ENCODE measurements around the gene ORAI3. TPM values are rescaled to one million over a fixed set of nuclear protein-coding genes. Genes with fewer than 3 reads are reported as not detected.

The ORAI3 gene
- total RNA-seq, 4 donors from 2014 or later, result 25.7 to 41.0 (median 32.7) TPM

GRCh38 chr16:30980434-30980833, 31.6 kb downstream of the ORAI3 start:
- DNase-seq (ENCODE audit: low spot score in 2 of 2), result peak in 1 of 2 donors; percentile 64
- Histone ChIP-seq H3K4me3 (no peak overlapping the region), H3K9me3 (no peaks in the 10 kb centered on the region), H3K27ac (no peak overlapping the region), H3K27me3 (no peaks in the 10 kb centered on the region), H3K36me3 (peaks cover 79% of the 10 kb centered on the region), H3K4me1 (peaks cover 21% of the 10 kb centered on the region)
- WGBS, result 78% methylated on average over 20 of the region's 29 CpGs
- no peak for TF ChIP-seq POLR2AphosphoS5 (IDR thresholded peaks at IDR 0.05)
- no peak for TF ChIP-seq POLR2A (IDR thresholded peaks at IDR 0.05)
- no peak for TF ChIP-seq EP300 (IDR thresholded peaks at IDR 0.05)
- TF ChIP-seq CTCF (IDR thresholded peaks at IDR 0.05), result no peak

- H3K4me1 ChIP-seq, result peaks cover 26% of the 10 kb centered on the region
- no peak overlapping the region for H3K27ac ChIP-seq
- no peaks in the 10 kb centered on the region for H3K9me3 ChIP-seq
- H3K4me3 ChIP-seq, result no peak overlapping the region
- peaks cover 73% of the 10 kb centered on the region for H3K36me3 ChIP-seq
- TF ChIP-seq POLR2AphosphoS5 (IDR thresholded peaks at IDR 0.05), result no peak
- TF ChIP-seq POLR2A (IDR thresholded peaks at IDR 0.05), result no peak
- TF ChIP-seq CTCF (IDR thresholded peaks at IDR 0.05), result no peak
- no peak for TF ChIP-seq EP300 (IDR thresholded peaks at IDR 0.05)
- no peaks in the 10 kb centered on the region for H3K27me3 ChIP-seq
- peak in 1 of 2 donors; percentile 55 for DNase-seq (ENCODE audit: low spot score in 2 of 2)
- WGBS, result over 99% methylated on average over 14 of the region's 14 CpGs
Measured at GRCh38 chr16:30980959-30981358, 32.1 kb downstream of the ORAI3 start.

- peaks cover 32% of the 10 kb centered on the region for H3K4me1 ChIP-seq
- H3K9me3 ChIP-seq, result no peaks in the 10 kb centered on the region
- no peaks in the 10 kb centered on the region for H3K27me3 ChIP-seq
- TF ChIP-seq EP300 (IDR thresholded peaks at IDR 0.05) (no peak), CTCF (IDR thresholded peaks at IDR 0.05) (no peak), POLR2A (IDR thresholded peaks at IDR 0.05) (no peak), POLR2AphosphoS5 (IDR thresholded peaks at IDR 0.05) (no peak)
- peaks cover 57% of the 10 kb centered on the region for H3K36me3 ChIP-seq
- DNase-seq (ENCODE audit: low spot score in 2 of 2), result peak in 1 of 2 donors; percentile 70
- no peak overlapping the region for H3K4me3 ChIP-seq
- H3K27ac ChIP-seq, result peak overlapping the region; percentile 61
- WGBS, result 71% methylated on average over 9 of the region's 17 CpGs
Measured at GRCh38 chr16:30982548-30983288, 33.9 kb downstream of the ORAI3 start.

- Histone ChIP-seq H3K4me3 (no peak overlapping the region), H3K27me3 (no peaks in the 10 kb centered on the region), H3K36me3 (peaks cover 58% of the 10 kb centered on the region), H3K27ac (peak overlapping the region; percentile 61), H3K4me1 (peaks cover 32% of the 10 kb centered on the region), H3K9me3 (no peaks in the 10 kb centered on the region)
- DNase-seq (ENCODE audit: low spot score in 2 of 2), result no peak
- 79% methylated on average over 17 of the region's 25 CpGs for WGBS
- TF ChIP-seq EP300 (IDR thresholded peaks at IDR 0.05), result no peak
- TF ChIP-seq POLR2AphosphoS5 (IDR thresholded peaks at IDR 0.05), result no peak
- TF ChIP-seq POLR2A (IDR thresholded peaks at IDR 0.05), result no peak
- no peak for TF ChIP-seq CTCF (IDR thresholded peaks at IDR 0.05)
Measured at GRCh38 chr16:30983289-30983889, 34.5 kb downstream of the ORAI3 start.

GRCh38 chr16:30983898-30984610, 35.2 kb downstream of the ORAI3 start:
- DNase-seq (ENCODE audit: low spot score in 2 of 2), result peak in 1 of 2 donors; percentile 66
- H3K4me3 ChIP-seq, result no peak overlapping the region
- no peak overlapping the region for H3K27ac ChIP-seq
- H3K27me3 ChIP-seq, result no peaks in the 10 kb centered on the region
- TF ChIP-seq POLR2AphosphoS5 (IDR thresholded peaks at IDR 0.05), result no peak
- no peak for TF ChIP-seq CTCF (IDR thresholded peaks at IDR 0.05)
- TF ChIP-seq EP300 (IDR thresholded peaks at IDR 0.05), result no peak
- TF ChIP-seq POLR2A (IDR thresholded peaks at IDR 0.05), result no peak
- no peaks in the 10 kb centered on the region for H3K9me3 ChIP-seq
- WGBS, result 80% methylated on average over 10 of the region's 14 CpGs
- peaks cover 32% of the 10 kb centered on the region for H3K4me1 ChIP-seq
- peaks cover 55% of the 10 kb centered on the region for H3K36me3 ChIP-seq
